ENCODE results near the gene ZFAND3. TPM values are rescaled to one million over a fixed set of nuclear protein-coding genes. Genes with fewer than 3 reads are reported as not detected.

ZFAND3 gene
- total and polyA plus RNA-seq, 4 donors = 24.5 to 152 (median 81.6) TPM

GRCh38 chr6:38107073-38107472 is 287.5 kb downstream of the ZFAND3 start:
- no peak for DNase-seq (ENCODE audit: low read depth in 4 of 6, low spot score in 6 of 6)
- Histone ChIP-seq H3K36me3 (ENCODE audit: control insufficient read depth, insufficient read depth, low read length) (no peaks in the 10 kb centered on the region), H3K4me3 (ENCODE audit: low read depth, low read length) (no peak overlapping the region), H3K27me3 (ENCODE audit: control insufficient read depth, insufficient read depth, low read length) (no peaks in the 10 kb centered on the region), H3K9me3 (ENCODE audit: control insufficient read depth, insufficient read depth, low read length) (no peaks in the 10 kb centered on the region), H3K27ac (ENCODE audit: low read depth, low read length) (no peak overlapping the region), H3K4me1 (ENCODE audit: control insufficient read depth, insufficient read depth, low read length) (no peaks in the 10 kb centered on the region)
- WGBS (ENCODE audit: insufficient coverage) = no CpG with 5 or more reads among the region's 1 CpG

- Histone ChIP-seq H3K36me3 (ENCODE audit: control insufficient read depth, insufficient read depth, low read length) (no peaks in the 10 kb centered on the region), H3K27me3 (ENCODE audit: control insufficient read depth, insufficient read depth, low read length) (no peaks in the 10 kb centered on the region), H3K4me1 (ENCODE audit: control insufficient read depth, insufficient read depth, low read length) (no peaks in the 10 kb centered on the region), H3K4me3 (ENCODE audit: low read depth, low read length) (no peak overlapping the region), H3K9me3 (ENCODE audit: control insufficient read depth, insufficient read depth, low read length) (no peaks in the 10 kb centered on the region), H3K27ac (ENCODE audit: low read depth, low read length) (peak overlapping the region; percentile 30)
- 44% methylated on average over 8 of the region's 8 CpGs for WGBS (ENCODE audit: insufficient coverage)
- peak in 2 of 6 donors; percentile 73 to 76 for DNase-seq (ENCODE audit: low read depth in 4 of 6, low spot score in 6 of 6)
These were observed 291.0 kb downstream of the ZFAND3 start for GRCh38 chr6:38110481-38110971.

GRCh38 chr6:38112181-38112580 is 292.7 kb downstream of the ZFAND3 start:
- H3K27me3 ChIP-seq (ENCODE audit: control insufficient read depth, insufficient read depth, low read length) = no peaks in the 10 kb centered on the region
- no peak overlapping the region for H3K4me3 ChIP-seq (ENCODE audit: low read depth, low read length)
- no CpG with 5 or more reads among the region's 5 CpGs for WGBS (ENCODE audit: insufficient coverage)
- H3K27ac ChIP-seq (ENCODE audit: low read depth, low read length) = no peak overlapping the region
- H3K4me1 ChIP-seq (ENCODE audit: control insufficient read depth, insufficient read depth, low read length) = no peaks in the 10 kb centered on the region
- H3K36me3 ChIP-seq (ENCODE audit: control insufficient read depth, insufficient read depth, low read length) = no peaks in the 10 kb centered on the region
- peak in 2 of 6 donors; percentile 69 to 72 for DNase-seq (ENCODE audit: low read depth in 4 of 6, low spot score in 6 of 6)
- no peaks in the 10 kb centered on the region for H3K9me3 ChIP-seq (ENCODE audit: control insufficient read depth, insufficient read depth, low read length)

DNA sequence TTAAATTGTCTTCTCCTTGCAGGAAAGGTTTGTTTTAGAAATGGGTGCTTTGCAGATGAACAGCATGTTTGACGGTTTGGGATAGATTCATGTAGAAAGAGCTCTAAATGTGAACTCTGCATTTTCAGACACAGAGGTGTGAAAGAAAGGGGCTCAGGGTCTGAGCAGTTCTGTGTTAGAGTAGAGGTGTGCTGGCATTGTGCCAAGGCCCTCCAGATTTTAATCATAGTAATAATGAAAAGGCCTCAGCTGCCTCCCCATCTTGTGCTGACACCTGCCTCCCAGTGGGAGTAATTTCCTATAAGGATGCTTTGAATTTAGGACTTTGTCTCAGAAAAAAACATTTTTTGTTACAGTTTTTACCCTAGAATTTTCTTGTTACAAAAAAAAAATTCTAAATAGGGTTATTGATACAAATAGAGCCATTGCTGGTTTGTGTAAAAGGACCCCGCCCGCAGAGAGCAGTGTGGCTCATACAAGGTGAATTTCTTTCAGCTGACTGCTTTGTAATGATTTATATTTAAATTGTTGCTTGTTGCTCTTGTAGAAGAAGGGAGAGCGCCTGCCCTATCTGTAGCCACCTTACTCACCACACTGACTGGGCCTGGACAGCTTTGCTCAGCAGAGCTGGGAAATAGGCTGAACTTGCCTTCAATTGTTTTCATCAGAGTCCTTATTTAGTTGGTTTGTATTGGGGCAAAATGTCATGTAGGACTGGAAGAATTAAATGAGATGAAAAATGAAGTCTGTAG is 294.5 kb downstream of the ZFAND3 start:
- Histone ChIP-seq H3K36me3 (ENCODE audit: control insufficient read depth, insufficient read depth, low read length) (no peaks in the 10 kb centered on the region), H3K27me3 (ENCODE audit: control insufficient read depth, insufficient read depth, low read length) (no peaks in the 10 kb centered on the region), H3K4me1 (ENCODE audit: control insufficient read depth, insufficient read depth, low read length) (no peaks in the 10 kb centered on the region), H3K9me3 (ENCODE audit: control insufficient read depth, insufficient read depth, low read length) (no peaks in the 10 kb centered on the region), H3K4me3 (ENCODE audit: low read depth, low read length) (no peak overlapping the region), H3K27ac (ENCODE audit: low read depth, low read length) (no peak overlapping the region)
- 100% methylated on average over 1 of the region's 4 CpGs for WGBS (ENCODE audit: insufficient coverage)
- DNase-seq (ENCODE audit: low read depth in 4 of 6, low spot score in 6 of 6) = peak in 1 of 6 donors; percentile 29

GRCh38 chr6:38114976-38115625 is 295.6 kb downstream of the ZFAND3 start:
- WGBS (ENCODE audit: insufficient coverage) = 93% methylated on average over 1 of the region's 2 CpGs
- Histone ChIP-seq H3K4me1 (ENCODE audit: control insufficient read depth, insufficient read depth, low read length) (peaks cover 3% of the 10 kb centered on the region), H3K36me3 (ENCODE audit: control insufficient read depth, insufficient read depth, low read length) (no peaks in the 10 kb centered on the region), H3K27me3 (ENCODE audit: control insufficient read depth, insufficient read depth, low read length) (no peaks in the 10 kb centered on the region), H3K9me3 (ENCODE audit: control insufficient read depth, insufficient read depth, low read length) (no peaks in the 10 kb centered on the region), H3K4me3 (ENCODE audit: low read depth, low read length) (no peak overlapping the region), H3K27ac (ENCODE audit: low read depth, low read length) (no peak overlapping the region)
- DNase-seq (ENCODE audit: low read depth in 4 of 6, low spot score in 6 of 6) = no peak

DNA sequence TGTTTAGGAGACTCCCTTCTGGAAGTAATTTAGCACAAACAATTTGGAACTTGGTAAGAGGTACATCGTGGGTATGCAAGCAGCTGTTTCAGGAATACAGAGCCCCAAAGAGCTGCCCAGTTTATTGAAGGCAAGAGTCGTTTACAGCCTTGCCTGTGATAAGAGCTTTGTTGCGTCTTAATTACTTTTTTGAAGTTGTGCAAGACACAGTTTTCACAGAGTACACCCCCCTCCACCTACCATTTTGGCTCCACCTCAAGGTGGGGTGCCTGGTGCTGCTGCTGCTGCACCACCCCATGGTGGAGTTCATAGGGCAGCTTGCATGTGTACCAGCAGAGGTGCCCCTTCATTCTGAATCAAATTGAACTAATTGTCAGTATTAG is 296.1 kb downstream of the ZFAND3 start:
- Histone ChIP-seq H3K4me1 (ENCODE audit: control insufficient read depth, insufficient read depth, low read length) (peaks cover 3% of the 10 kb centered on the region), H3K36me3 (ENCODE audit: control insufficient read depth, insufficient read depth, low read length) (no peaks in the 10 kb centered on the region), H3K4me3 (ENCODE audit: low read depth, low read length) (no peak overlapping the region), H3K27ac (ENCODE audit: low read depth, low read length) (no peak overlapping the region), H3K9me3 (ENCODE audit: control insufficient read depth, insufficient read depth, low read length) (no peaks in the 10 kb centered on the region), H3K27me3 (ENCODE audit: control insufficient read depth, insufficient read depth, low read length) (no peaks in the 10 kb centered on the region)
- 64% methylated on average over 1 of the region's 3 CpGs for WGBS (ENCODE audit: insufficient coverage)
- DNase-seq (ENCODE audit: low read depth in 4 of 6, low spot score in 6 of 6) = no peak

- 93% methylated on average over 6 of the region's 6 CpGs for WGBS (ENCODE audit: insufficient coverage)
- Histone ChIP-seq H3K9me3 (ENCODE audit: control insufficient read depth, insufficient read depth, low read length) (no peaks in the 10 kb centered on the region), H3K27me3 (ENCODE audit: control insufficient read depth, insufficient read depth, low read length) (no peaks in the 10 kb centered on the region), H3K4me3 (ENCODE audit: low read depth, low read length) (no peak overlapping the region), H3K27ac (ENCODE audit: low read depth, low read length) (no peak overlapping the region), H3K36me3 (ENCODE audit: control insufficient read depth, insufficient read depth, low read length) (no peaks in the 10 kb centered on the region), H3K4me1 (ENCODE audit: control insufficient read depth, insufficient read depth, low read length) (peaks cover 3% of the 10 kb centered on the region)
- DNase-seq (ENCODE audit: low read depth in 4 of 6, low spot score in 6 of 6) = no peak
These were observed 296.7 kb downstream of the ZFAND3 start for GRCh38 chr6:38116248-38116647.

GRCh38 chr6:38117281-38117680 is 297.8 kb downstream of the ZFAND3 start:
- DNase-seq (ENCODE audit: low read depth in 4 of 6, low spot score in 6 of 6) = no peak
- no peaks in the 10 kb centered on the region for H3K27me3 ChIP-seq (ENCODE audit: control insufficient read depth, insufficient read depth, low read length)
- H3K4me3 ChIP-seq (ENCODE audit: low read depth, low read length) = no peak overlapping the region
- WGBS (ENCODE audit: insufficient coverage) = no CpG with 5 or more reads among the region's 1 CpG
- no peaks in the 10 kb centered on the region for H3K9me3 ChIP-seq (ENCODE audit: control insufficient read depth, insufficient read depth, low read length)
- H3K36me3 ChIP-seq (ENCODE audit: control insufficient read depth, insufficient read depth, low read length) = no peaks in the 10 kb centered on the region
- H3K27ac ChIP-seq (ENCODE audit: low read depth, low read length) = no peak overlapping the region
- peaks cover 3% of the 10 kb centered on the region for H3K4me1 ChIP-seq (ENCODE audit: control insufficient read depth, insufficient read depth, low read length)

DNA sequence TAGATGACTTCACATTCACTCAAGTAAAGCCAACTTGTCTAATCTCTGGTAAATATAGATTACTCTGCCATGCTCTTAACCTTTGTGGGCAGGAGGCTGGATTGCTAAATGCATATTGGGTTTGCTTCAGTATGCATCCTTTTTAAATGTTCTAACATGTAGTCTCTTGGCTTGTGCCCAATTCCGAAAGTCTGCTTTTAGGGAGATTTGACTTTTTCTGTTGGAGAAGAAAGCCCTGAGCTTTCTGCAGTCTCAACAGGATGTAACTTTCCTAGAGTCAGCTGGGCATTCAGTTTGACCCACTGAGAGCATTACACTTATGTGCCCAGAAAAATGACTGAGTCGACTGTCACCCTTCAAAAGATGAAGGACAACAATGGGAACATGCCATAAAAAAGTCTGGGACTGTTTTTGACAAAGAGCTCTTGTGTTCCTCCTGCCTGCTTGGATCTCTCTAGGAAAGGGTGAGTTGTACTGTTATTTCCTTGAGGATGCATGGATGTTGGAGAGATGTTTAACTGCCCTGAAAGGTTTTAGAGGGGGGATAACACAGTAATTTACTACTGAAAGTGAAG is 299.4 kb downstream of the ZFAND3 start:
- H3K27me3 ChIP-seq (ENCODE audit: control insufficient read depth, insufficient read depth, low read length) = no peaks in the 10 kb centered on the region
- no peak overlapping the region for H3K4me3 ChIP-seq (ENCODE audit: low read depth, low read length)
- H3K27ac ChIP-seq (ENCODE audit: low read depth, low read length) = no peak overlapping the region
- DNase-seq (ENCODE audit: low read depth in 4 of 6, low spot score in 6 of 6) = peak in 2 of 6 donors; percentile 34 to 47
- no peaks in the 10 kb centered on the region for H3K9me3 ChIP-seq (ENCODE audit: control insufficient read depth, insufficient read depth, low read length)
- H3K36me3 ChIP-seq (ENCODE audit: control insufficient read depth, insufficient read depth, low read length) = no peaks in the 10 kb centered on the region
- H3K4me1 ChIP-seq (ENCODE audit: control insufficient read depth, insufficient read depth, low read length) = peaks cover 3% of the 10 kb centered on the region
- WGBS (ENCODE audit: insufficient coverage) = 17% methylated on average over 1 of the region's 2 CpGs

All from spinal cord (tissue), 10 donors.